ENCODE results near the gene SOAT2.

DNA sequence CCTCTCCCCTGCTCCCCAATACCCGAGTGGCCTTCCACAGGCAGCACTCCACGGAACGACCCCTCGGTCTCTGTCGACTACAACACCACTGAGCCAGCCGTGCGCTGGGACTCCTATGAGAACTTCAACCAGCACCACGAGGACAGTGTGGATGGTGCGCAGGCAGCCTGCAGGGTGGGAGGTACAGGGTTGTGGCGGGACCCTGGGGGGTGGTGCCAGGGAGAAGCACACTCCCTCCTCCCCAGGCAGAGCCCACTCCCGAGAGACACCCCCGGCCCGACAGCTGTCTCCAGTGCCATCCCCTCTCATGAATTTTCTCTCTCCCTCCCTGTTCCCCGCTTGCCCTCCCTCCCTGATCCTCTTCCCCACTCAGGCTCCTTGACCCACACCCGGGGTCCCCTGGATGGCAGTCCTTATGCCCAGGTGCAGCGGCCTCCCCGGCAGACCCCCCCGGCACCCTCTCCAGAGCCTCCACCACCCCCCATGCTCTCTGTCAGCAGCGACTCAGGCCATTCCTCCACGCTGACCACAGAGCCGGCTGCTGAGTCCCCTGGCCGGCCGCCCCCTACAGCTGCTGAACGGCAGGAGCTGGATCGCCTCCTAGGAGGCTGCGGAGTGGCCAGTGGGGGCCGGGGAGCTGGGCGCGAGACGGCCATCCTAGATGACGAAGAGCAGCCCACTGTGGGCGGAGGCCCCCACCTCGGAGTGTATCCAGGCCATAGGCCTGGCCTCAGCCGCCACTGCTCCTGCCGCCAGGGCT lies 44.4 kb upstream of the SOAT2 start:
- no peak for TF ChIP-seq POLR2A (IDR thresholded peaks at IDR 0.05; ENCODE audit: low read depth, low read length)
- TF ChIP-seq, protein P1, sequence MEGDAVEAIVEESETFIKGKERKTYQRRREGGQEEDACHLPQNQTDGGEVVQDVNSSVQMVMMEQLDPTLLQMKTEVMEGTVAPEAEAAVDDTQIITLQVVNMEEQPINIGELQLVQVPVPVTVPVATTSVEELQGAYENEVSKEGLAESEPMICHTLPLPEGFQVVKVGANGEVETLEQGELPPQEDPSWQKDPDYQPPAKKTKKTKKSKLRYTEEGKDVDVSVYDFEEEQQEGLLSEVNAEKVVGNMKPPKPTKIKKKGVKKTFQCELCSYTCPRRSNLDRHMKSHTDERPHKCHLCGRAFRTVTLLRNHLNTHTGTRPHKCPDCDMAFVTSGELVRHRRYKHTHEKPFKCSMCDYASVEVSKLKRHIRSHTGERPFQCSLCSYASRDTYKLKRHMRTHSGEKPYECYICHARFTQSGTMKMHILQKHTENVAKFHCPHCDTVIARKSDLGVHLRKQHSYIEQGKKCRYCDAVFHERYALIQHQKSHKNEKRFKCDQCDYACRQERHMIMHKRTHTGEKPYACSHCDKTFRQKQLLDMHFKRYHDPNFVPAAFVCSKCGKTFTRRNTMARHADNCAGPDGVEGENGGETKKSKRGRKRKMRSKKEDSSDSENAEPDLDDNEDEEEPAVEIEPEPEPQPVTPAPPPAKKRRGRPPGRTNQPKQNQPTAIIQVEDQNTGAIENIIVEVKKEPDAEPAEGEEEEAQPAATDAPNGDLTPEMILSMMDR (IDR thresholded peaks at IDR 0.05; ENCODE audit: extremely low read depth in 1 of 2, insufficient read depth in 1 of 2, low read depth in 1 of 2, low read length in 2 of 2): no peak
- TF ChIP-seq MYC (IDR thresholded peaks at IDR 0.05; ENCODE audit: low read depth, low read length): no peak
- TF ChIP-seq POLR2AphosphoS5 (IDR thresholded peaks at IDR 0.05; ENCODE audit: insufficient read depth, low read depth, low read length): peak; percentile 9
- TF ChIP-seq EZH2 (IDR thresholded peaks at IDR 0.05; ENCODE audit: borderline replicate concordance, low read depth, low read length, severe bottlenecking): no peak

All from endothelial cell of umbilical vein (primary cell).